Measurements from ENCODE around the gene TMEM204.

Gene TMEM204

DNA sequence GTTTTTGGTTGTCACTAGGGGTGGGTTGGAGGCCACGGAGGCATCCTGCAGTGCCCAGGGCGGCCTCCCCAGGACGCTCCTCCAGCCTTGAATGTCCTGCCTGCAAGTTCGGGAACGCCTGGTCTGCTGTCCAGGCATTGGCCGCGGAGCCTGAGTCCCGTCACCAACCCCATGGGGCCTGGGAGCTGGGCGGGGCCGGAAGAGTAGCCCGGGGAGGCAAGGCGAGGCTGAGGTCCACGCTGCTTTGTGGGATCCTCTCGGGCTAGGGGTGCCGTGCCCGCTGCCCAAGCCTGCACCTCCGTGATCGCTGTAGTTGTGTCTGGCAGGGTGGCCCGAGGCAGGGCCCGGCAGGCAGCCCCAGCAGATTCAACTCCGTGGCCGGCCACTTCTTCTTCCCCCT is 27.6 kb upstream of the TMEM204 start:
- Mint-ChIP-seq H3K36me3 (peaks cover 38 to 44% of the 10 kb centered on the region in 2 donors), H3K27ac (peak overlapping the region; percentile 31), H3K4me3 (no peak overlapping the region), H3K4me1 (no peaks in the 10 kb centered on the region), H3K27me3 (no peaks in the 10 kb centered on the region), H3K9me3 (no peaks in the 10 kb centered on the region)
- ATAC-seq (replicated peaks), result no peak
- no peak for DNase-seq

DNA sequence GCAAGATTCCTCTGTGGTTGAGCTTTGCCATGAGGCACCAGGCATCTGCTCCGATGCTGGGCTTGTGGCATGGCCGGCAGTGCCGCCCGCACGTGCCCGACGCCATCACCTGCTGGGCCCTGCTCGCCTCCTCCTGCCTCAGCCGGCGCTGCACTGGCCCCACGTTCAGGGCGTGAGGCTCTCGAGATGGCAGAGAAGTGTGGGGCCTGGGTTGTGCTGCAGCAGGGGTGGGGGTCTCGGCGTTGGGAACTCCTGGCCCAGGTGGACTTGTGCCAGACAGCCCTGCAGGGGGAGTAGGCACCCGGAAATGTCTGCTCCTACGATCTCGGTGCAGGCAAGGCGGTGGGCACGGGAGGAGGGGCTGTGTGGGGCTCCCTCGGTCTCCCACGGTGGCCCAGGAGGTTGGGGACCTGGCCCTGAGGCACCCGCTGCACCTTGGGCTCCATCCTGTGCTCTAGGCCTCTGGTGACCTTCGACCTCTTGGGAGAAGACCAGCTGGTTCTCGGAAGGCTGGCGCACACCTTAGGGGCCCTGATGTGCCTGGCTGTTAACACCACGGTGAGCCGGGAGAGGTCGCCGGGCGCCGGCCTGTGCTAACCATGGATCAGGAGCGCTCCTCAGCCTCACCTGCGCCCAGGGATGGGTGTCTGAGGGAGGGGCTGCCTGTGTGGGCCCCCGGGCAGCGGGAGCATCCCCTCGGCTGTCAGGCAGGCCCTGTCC is 26.8 kb upstream of the TMEM204 start:
- H3K27me3 Mint-ChIP-seq, result no peaks in the 10 kb centered on the region
- ATAC-seq (replicated peaks), result no peak
- no peak overlapping the region for H3K27ac Mint-ChIP-seq
- H3K4me3 Mint-ChIP-seq, result no peak overlapping the region
- H3K36me3 Mint-ChIP-seq, result peaks cover 43 to 49% of the 10 kb centered on the region in 2 donors
- H3K4me1 Mint-ChIP-seq, result peaks cover 0 to 5% of the 10 kb centered on the region in 2 donors
- H3K9me3 Mint-ChIP-seq, result no peaks in the 10 kb centered on the region
- DNase-seq, result no peak

DNA sequence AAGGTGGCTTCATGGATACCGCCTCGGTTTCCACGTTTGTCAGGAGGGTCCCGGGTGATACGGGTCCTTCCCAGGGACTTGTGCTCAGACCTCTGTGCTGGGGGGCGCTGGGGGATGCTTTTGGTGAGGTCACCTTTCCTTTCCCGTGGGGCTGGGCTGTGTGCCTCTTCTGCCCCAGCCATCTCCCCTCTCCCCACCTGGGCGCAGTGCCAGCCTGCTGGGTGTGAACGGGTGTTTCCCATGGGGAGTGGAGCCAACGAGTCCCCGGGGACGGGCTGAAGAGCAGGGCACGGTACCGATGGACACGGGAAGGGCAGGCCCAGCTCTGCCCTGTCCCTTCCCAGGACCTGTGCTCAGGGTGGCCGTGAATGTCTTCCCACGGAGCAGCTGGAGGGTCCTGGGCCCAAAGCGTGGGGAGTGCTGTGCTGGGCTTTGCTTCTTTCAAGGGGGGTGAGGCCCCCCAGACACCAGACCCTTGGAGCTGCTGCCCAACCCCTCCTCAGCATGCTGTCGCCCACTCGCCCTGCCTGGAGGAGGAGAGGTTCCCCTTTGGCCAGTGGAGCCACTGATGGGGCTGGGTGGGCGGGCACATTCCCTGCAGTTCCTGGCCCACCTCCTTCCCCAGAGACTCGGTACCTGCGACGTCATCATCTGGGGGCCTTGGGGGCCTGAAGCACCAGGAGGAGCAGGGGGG is 24.8 kb upstream of the TMEM204 start:
- peaks cover 45 to 57% of the 10 kb centered on the region in 2 donors for H3K36me3 Mint-ChIP-seq
- H3K27ac Mint-ChIP-seq, result no peak overlapping the region
- H3K9me3 Mint-ChIP-seq, result peaks cover 0 to 2% of the 10 kb centered on the region in 2 donors
- ATAC-seq (replicated peaks) (no peak), DNase-seq (no peak)
- H3K27me3 Mint-ChIP-seq, result no peaks in the 10 kb centered on the region
- no peak overlapping the region for H3K4me3 Mint-ChIP-seq
- peaks cover 0 to 6% of the 10 kb centered on the region in 2 donors for H3K4me1 Mint-ChIP-seq

DNA sequence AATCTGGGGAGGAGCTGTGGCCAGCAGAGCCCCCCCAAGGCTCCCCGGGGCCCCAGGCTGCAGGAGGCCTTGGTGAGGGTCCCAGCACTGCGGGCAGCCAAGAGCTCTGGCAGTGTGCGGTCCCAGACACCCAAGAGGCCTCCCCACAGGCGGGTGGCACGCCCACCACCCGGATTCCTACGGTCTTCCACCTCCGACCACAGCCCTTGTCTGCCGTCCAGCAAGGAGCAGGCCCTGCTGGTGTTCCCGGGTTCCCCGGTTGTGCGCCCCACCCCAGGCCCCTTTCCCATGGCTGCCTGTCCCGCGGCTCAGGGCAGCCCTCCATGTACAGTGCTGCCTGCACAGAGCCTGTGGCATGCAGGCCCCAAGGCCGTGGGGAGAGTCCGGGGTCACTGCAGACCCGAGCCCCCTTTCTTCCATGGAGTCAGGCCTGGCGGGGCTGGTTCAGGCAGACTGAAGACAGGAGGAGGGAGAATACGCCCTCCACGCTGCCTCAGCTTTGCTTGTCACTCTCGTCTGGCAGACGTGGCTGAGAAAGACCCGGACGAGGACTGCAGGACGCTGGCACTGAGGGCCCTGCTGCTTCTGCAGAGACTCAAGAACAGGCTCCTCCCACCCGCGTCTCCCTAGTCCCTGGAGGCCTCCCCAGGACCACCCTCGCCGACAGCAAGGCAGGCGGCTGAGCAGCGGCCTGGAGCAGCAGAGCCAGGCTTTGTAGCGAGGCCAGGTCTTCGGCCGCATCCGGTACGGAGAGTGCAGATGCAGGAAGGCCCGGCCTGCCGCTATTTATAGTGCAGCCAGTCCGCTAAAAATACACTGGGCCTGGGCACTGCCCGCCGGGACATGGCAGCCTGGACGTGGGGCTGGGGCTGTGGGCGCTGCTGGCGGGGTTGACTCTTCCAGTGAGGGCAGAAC is 23.9 kb upstream of the TMEM204 start:
- DNase-seq, result no peak
- Mint-ChIP-seq H3K27me3 (no peaks in the 10 kb centered on the region), H3K4me1 (peaks cover 0 to 6% of the 10 kb centered on the region in 2 donors), H3K9me3 (peaks cover 0 to 4% of the 10 kb centered on the region in 2 donors), H3K36me3 (peaks cover 43 to 58% of the 10 kb centered on the region in 2 donors), H3K27ac (no peak overlapping the region), H3K4me3 (no peak overlapping the region)
- no peak for ATAC-seq (replicated peaks)

DNA sequence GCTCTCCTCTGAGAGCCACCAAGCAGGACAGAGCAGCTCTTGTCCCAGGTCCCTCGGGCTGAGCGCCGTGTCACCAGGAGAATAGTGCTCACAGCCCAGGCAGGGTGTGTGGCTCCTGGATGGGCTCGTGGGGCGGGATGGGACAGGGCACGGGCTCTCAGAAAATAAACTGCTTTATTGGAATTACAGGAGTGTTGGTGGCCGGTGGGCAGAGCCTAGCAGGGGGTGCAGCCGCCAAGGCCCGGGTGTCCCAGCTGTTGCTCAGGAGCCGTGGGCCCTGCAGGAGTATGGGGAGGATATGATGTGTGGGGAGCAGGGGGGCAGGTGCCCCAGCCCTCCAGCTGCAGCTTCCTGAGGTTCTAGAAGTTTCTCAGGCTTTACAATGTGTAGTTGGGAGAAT is 23.2 kb upstream of the TMEM204 start:
- H3K4me1 Mint-ChIP-seq, result peaks cover 0 to 6% of the 10 kb centered on the region in 2 donors
- peaks cover 0 to 7% of the 10 kb centered on the region in 2 donors for H3K9me3 Mint-ChIP-seq
- DNase-seq (no peak), ATAC-seq (replicated peaks) (no peak)
- H3K27me3 Mint-ChIP-seq, result no peaks in the 10 kb centered on the region
- H3K27ac Mint-ChIP-seq, result no peak overlapping the region
- H3K4me3 Mint-ChIP-seq, result no peak overlapping the region
- H3K36me3 Mint-ChIP-seq, result peaks cover 43 to 59% of the 10 kb centered on the region in 2 donors

DNA sequence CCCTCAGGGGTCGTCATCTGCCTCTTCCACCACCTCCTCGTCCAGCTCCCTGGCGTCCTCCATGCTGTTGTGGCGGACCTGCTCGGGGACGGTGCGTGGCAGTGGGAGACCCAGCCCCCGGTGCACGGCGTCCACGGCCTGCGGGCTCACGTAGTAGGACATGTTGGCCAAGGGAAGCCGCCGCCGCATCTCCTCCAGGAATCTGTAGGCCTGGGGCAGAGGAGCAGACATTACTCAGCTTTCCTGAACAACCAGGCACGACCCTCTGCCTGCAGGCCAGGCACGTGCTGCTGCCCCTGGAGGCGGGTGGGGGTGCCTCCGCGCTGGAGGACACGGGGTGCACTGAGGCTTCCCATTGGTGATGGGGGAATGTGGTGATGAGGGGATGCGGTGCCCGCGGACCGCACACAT is 22.5 kb upstream of the TMEM204 start:
- Mint-ChIP-seq H3K4me3 (no peak overlapping the region), H3K36me3 (peaks cover 42 to 55% of the 10 kb centered on the region in 2 donors), H3K9me3 (peaks cover 0 to 7% of the 10 kb centered on the region in 2 donors), H3K4me1 (peaks cover 0 to 6% of the 10 kb centered on the region in 2 donors), H3K27ac (no peak overlapping the region), H3K27me3 (no peaks in the 10 kb centered on the region)
- no peak for ATAC-seq (replicated peaks)
- DNase-seq, result no peak

DNA sequence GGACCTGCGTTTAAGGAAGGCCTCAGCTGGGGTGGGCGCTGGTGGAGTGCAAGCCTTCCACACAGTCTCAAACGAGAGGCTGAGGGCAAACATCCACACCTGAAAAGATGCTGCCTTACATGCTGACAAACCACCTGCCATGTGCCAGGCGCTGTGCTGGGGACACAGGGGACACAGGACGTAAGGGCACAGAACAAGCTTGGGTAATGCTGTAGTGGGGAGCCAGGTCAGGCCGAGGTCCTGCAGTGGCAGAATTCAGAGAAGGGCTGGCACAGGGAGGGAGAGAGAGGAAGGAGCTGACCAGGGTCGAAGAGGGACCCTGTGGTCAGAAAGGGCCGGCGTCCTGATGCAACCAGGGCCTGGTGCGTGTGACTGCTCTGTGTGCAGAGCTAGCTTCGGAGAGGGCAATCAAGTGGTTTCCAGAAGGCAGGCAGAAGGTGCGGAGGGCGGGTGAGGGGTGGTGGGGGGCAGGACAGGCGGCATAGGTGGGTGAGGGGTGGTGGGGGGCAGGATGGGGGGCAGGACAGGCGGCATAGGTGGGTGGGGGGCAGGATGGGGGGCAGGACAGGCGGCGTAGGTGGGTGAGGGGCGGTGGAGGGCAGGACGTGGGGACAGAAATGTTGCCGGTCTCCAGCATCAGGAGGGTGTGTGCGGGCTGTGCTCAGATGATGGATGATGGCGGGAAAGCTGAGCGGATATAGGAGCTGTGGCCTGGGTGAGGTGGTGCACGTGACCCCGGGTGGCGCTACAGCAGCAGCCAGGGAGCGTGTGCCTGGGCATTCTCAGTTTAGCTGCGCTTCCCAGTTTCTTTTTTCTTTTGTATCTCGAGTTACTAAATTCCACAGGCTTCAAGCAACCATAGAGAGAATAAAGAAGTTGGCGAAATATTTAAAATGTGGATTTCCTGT is 21.6 kb upstream of the TMEM204 start:
- ATAC-seq (replicated peaks) (no peak), DNase-seq (no peak)
- Mint-ChIP-seq H3K27me3 (no peaks in the 10 kb centered on the region), H3K27ac (peak overlapping the region; percentile 20), H3K4me1 (peaks cover 0 to 6% of the 10 kb centered on the region in 2 donors), H3K36me3 (peaks cover 37 to 49% of the 10 kb centered on the region in 2 donors), H3K9me3 (peaks cover 0 to 7% of the 10 kb centered on the region in 2 donors), H3K4me3 (no peak overlapping the region)

DNA sequence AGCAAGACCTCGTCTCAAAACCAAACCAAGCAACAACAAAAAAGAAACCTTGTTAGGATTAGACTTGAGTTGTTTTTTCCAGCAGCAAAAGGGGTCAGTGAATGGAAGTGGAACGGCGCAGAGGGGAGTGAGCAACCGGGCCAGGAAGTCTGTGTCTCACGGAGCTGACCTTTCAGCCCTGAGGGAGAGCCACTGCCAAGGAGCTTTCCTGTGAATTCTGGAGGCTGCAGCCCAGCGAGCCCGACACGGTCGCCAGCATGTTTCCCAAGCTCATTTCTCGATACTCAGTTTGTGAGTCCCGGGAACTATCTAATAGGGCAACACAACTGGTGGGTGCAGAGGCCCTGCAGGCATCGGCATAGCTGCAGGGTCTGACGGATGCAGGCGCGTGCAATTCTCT is 20.7 kb upstream of the TMEM204 start:
- ATAC-seq (replicated peaks), result no peak
- Mint-ChIP-seq H3K4me1 (peaks cover 0 to 6% of the 10 kb centered on the region in 2 donors), H3K27ac (peak overlapping the region; percentile 10), H3K4me3 (no peak overlapping the region), H3K27me3 (no peaks in the 10 kb centered on the region), H3K36me3 (peaks cover 31 to 43% of the 10 kb centered on the region in 2 donors), H3K9me3 (peaks cover 0 to 7% of the 10 kb centered on the region in 2 donors)
- no peak for DNase-seq

DNA sequence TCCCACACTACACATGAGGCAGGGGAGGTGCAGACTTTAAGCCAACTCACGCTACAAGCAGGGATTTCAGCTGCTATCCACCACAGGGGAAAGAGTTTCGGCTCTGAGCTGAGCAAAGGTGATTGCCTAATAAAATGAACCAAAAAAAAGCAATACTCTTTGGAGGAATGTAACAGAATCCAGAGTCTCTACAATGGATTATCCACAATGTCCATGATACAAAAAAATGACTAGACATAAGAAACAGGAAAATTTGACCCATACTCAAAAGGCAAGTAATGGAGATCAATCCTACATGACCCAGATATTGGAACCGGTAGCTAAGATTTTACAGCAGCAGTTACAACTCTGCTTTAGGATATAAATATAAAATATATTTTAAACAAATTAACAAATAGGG is 19.0 kb upstream of the TMEM204 start:
- DNase-seq (no peak), ATAC-seq (replicated peaks) (no peak)
- peaks cover 0 to 7% of the 10 kb centered on the region in 2 donors for H3K9me3 Mint-ChIP-seq
- H3K27me3 Mint-ChIP-seq, result no peaks in the 10 kb centered on the region
- H3K27ac Mint-ChIP-seq, result no peak overlapping the region
- H3K36me3 Mint-ChIP-seq, result peaks cover 30 to 43% of the 10 kb centered on the region in 2 donors
- peaks cover 0 to 6% of the 10 kb centered on the region in 2 donors for H3K4me1 Mint-ChIP-seq
- no peak overlapping the region for H3K4me3 Mint-ChIP-seq

DNA sequence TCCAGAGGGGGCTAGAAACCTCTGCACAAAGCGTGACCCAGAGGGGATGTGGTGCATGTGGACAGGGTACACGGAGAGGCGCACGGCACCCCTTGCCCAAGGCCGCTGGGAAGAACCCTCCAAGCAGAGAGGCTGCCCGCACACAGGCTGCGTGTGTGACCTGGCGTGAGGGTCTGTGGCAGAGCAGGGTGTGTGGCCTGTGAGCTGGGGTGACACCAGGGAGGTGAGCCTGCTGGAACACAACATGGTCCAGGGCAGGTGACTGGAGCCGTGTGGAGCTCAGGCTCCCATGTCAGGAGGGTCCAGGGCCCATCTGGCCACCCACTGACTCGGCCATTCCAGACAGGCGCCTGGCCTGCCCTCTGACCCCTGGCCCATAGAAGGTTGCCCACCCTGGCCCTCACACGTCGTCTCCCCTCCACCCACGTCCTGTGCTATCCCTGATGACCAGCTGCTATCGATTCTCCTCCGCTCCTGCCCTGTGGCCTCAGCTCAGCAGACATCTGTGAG is 14.8 kb upstream of the TMEM204 start:
- ATAC-seq (replicated peaks) (no peak), DNase-seq (no peak)
- Mint-ChIP-seq H3K4me1 (no peaks in the 10 kb centered on the region), H3K27me3 (no peaks in the 10 kb centered on the region), H3K27ac (peak overlapping the region; percentile 2), H3K9me3 (peaks cover 0 to 5% of the 10 kb centered on the region in 2 donors), H3K4me3 (no peak overlapping the region), H3K36me3 (peaks cover 2 to 6% of the 10 kb centered on the region in 2 donors)

DNA sequence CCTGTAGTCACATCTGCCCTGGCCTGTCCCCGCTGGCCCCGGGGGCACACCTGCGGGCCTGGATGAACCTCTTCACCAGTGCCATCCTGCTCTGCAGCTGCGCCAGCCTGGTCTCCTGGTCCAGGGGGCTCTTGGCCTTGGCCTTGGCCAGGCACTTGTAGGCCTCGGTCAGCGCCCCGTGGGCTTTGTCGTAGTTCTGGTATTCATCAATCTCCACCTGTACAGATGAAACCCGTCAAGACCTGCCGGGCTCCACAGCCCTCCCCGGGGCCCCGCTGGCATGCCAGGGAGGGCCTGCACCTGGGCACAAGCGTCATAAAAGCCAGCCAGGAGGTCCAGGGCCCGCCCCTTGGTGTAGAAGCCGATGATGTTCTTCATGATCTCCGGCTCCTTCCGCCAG is 13.6 kb upstream of the TMEM204 start:
- DNase-seq (no peak), ATAC-seq (replicated peaks) (no peak)
- peaks cover 0 to 2% of the 10 kb centered on the region in 2 donors for H3K9me3 Mint-ChIP-seq
- no peaks in the 10 kb centered on the region for H3K4me1 Mint-ChIP-seq
- H3K27me3 Mint-ChIP-seq, result no peaks in the 10 kb centered on the region
- H3K27ac Mint-ChIP-seq, result no peak overlapping the region
- H3K4me3 Mint-ChIP-seq, result no peak overlapping the region
- H3K36me3 Mint-ChIP-seq, result peaks cover 3 to 4% of the 10 kb centered on the region in 2 donors

DNA sequence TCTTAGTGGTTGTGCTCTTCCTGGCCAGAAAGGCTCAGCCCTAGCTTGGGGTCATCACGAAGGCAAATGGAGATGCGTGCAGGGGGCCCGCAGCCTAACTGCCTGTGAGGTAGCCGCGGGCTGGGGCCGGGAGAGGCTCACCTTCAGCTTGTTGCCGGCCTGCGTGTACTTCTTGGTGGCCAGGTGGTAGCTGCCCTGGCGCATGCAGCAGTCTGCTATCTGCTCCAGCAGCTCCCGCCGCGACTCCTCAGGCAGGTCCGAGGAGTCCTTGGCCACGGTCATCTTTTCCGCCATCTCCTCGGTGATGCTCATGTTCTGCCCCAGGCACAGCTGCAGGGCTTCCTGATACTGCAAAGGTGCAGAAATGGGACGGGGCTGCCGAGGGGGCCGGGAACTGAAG is 13.0 kb upstream of the TMEM204 start:
- ATAC-seq (replicated peaks), result no peak
- Mint-ChIP-seq H3K4me1 (no peaks in the 10 kb centered on the region), H3K4me3 (no peak overlapping the region), H3K9me3 (no peaks in the 10 kb centered on the region), H3K27me3 (no peaks in the 10 kb centered on the region), H3K36me3 (peaks cover 0 to 4% of the 10 kb centered on the region in 2 donors), H3K27ac (no peak overlapping the region)
- no peak for DNase-seq

DNA sequence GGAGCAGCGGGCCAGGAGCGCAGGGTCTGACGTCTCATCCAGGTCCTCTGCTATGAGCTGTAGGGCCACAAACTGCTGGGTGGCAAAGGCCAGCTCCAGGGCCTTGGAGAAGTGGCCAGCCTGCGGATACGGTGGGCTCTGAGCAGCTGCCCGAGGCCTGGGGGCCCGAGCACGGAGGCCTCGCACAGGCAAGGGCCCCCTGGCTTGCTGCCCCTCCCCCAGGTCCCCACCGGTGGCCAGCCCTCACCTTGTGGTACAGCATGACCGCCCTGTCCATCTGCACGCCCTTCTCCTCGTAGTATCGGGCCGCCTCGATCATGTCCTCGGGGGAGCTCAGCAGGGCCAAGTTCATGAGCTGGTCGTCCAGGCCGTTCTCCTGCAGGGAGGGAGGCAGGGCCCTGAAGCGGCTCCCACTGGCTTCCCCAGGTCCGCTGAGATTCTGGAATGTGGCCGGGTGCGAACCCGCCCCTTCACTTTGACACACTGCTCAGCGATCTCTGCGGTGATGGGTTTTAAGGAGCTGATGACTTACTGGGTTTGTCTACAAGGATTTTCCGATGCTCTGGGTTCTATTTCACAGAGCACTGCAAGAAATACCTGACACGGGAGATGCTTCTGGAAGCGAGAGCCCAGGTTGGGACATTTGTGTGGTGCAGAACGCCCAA is 9.8 kb upstream of the TMEM204 start:
- no peak for DNase-seq
- H3K4me1 Mint-ChIP-seq, result peaks cover 0 to 3% of the 10 kb centered on the region in 2 donors

More for the DNA sequence above, 9.8 kb upstream of the TMEM204 start:
- Mint-ChIP-seq H3K27me3 (no peaks in the 10 kb centered on the region), H3K27ac (no peak overlapping the region), H3K9me3 (no peaks in the 10 kb centered on the region), H3K36me3 (peaks cover 0 to 4% of the 10 kb centered on the region in 2 donors), H3K4me3 (no peak overlapping the region)
- no peak for ATAC-seq (replicated peaks)

All from stimulated activated naive B cell treated with anti-CD40 and anti-IgM and Interleukin-4, amounts not matched to agents 10 μg/mL and 1 μg/mL and 100 μg/mL, for 72 hours (primary cell).